Astrocyte (in vitro differentiated cells and primary cell): ENCODE results near the gene SLC10A2. TPM values are rescaled to one million over a fixed set of nuclear protein-coding genes. Genes with fewer than 3 reads are reported as not detected.
"Not testable (repeated sequence)": the region's sequence is repeated elsewhere in the genome, so short reads cannot be mapped to it uniquely, and the experiment has no call there.

Source experiments
- DNase-seq: peaks from one replicate; pipeline ENCODE4 v3.0.0-alpha.2; 2010; ENCODE audit warnings: low read depth
- FAIRE-seq: peaks from 2 replicates; lab custom pipeline; 2011; peaks lifted over from hg19 to GRCh38; lab: Jason Lieb, UNC
- H2AFZ ChIP-seq: 2 replicates; pipeline ENCODE4 v1.6.0; 2012; ENCODE audit warnings: low read depth, low read length, inconsistent platforms
- H3K27ac ChIP-seq: 2 replicates; pipeline ENCODE4 v1.5.1; 2011; ENCODE audit warnings: low read depth, low read length, inconsistent platforms
- H3K27me3 ChIP-seq: 2 replicates; pipeline ENCODE4 v1.6.0; 2011; ENCODE audit warnings: low read length, inconsistent platforms; ENCODE audit not compliant: insufficient read depth
- H3K36me3 ChIP-seq: 2 replicates; pipeline ENCODE4 v1.5.1; 2011; ENCODE audit warnings: low read length, inconsistent platforms; ENCODE audit not compliant: insufficient read depth
- H3K4me1 ChIP-seq: 2 replicates; pipeline ENCODE4 v1.5.1; 2011; ENCODE audit warnings: low read length, inconsistent platforms; ENCODE audit not compliant: insufficient read depth
- H3K4me2 ChIP-seq: 2 replicates; pipeline ENCODE4 v1.6.0; 2012; ENCODE audit warnings: low read length, inconsistent platforms
- H3K4me3 ChIP-seq: 2 replicates; pipeline ENCODE4 v1.5.1; 2011; ENCODE audit warnings: low read depth, mild to moderate bottlenecking, low read length, inconsistent platforms; ENCODE audit not compliant: insufficient read depth
- H3K79me2 ChIP-seq: 2 replicates; pipeline ENCODE4 v1.6.0; 2012; ENCODE audit warnings: mild to moderate bottlenecking, low read length, inconsistent platforms; ENCODE audit not compliant: insufficient read depth
- H3K9ac ChIP-seq: 2 replicates; pipeline ENCODE4 v1.6.0; 2012; ENCODE audit warnings: mild to moderate bottlenecking, low read length, inconsistent platforms
- H3K9me3 ChIP-seq: 2 replicates; pipeline ENCODE4 v1.5.1; 2012; ENCODE audit warnings: low read depth, mild to moderate bottlenecking, low read length, inconsistent platforms; ENCODE audit not compliant: insufficient read depth
- H4K20me1 ChIP-seq: 2 replicates; pipeline ENCODE4 v1.6.0; 2012; ENCODE audit warnings: low read length, inconsistent platforms; ENCODE audit not compliant: insufficient read depth
- H3K27ac Mint-ChIP-seq: one replicate; pipeline ENCODE4 v1.8.0; 2021; ENCODE audit warnings: mild to moderate bottlenecking, mixed read lengths; ENCODE audit not compliant: unreplicated experiment
- H3K27me3 Mint-ChIP-seq: one replicate; pipeline ENCODE4 v1.8.0; 2021; ENCODE audit warnings: low read depth, mixed read lengths; ENCODE audit not compliant: unreplicated experiment
- H3K36me3 Mint-ChIP-seq: one replicate; pipeline ENCODE4 v1.8.0; 2021; ENCODE audit warnings: low read depth, mixed read lengths; ENCODE audit not compliant: unreplicated experiment
- H3K4me1 Mint-ChIP-seq: one replicate; pipeline ENCODE4 v1.8.0; 2021; ENCODE audit warnings: low read depth, mixed read lengths; ENCODE audit not compliant: unreplicated experiment
- H3K4me3 Mint-ChIP-seq: one replicate; pipeline ENCODE4 v1.8.0; 2021; ENCODE audit warnings: mild to moderate bottlenecking, moderate library complexity, mixed read lengths; ENCODE audit not compliant: unreplicated experiment
- H3K9me3 Mint-ChIP-seq: one replicate; pipeline ENCODE4 v1.8.0; 2021; ENCODE audit warnings: mild to moderate bottlenecking, mixed read lengths; ENCODE audit not compliant: unreplicated experiment
- EZH2 ChIP-seq: IDR thresholded peaks from 2 replicates; pipeline ENCODE4 v1.6.1; 2012; ENCODE audit warnings: mild to moderate bottlenecking, low read length, inconsistent platforms; ENCODE audit not compliant: insufficient read depth
- total RNA-seq: library from RNA; stranded (reverse); gene quantifications from 2 replicates; pipeline ENCODE4 v1.2.1, GENCODE V29; 2021
- TF ChIP-seq, protein P1 (sequence below): IDR thresholded peaks from 2 replicates; pipeline ENCODE4 v1.5.1; 2011; ENCODE audit warnings: low read depth, mild to moderate bottlenecking, inconsistent platforms, low read length, moderate library complexity; ENCODE audit not compliant: insufficient read depth

The SLC10A2 gene
- total RNA-seq, 1 donor from 2014 or later: not detected

DNA sequence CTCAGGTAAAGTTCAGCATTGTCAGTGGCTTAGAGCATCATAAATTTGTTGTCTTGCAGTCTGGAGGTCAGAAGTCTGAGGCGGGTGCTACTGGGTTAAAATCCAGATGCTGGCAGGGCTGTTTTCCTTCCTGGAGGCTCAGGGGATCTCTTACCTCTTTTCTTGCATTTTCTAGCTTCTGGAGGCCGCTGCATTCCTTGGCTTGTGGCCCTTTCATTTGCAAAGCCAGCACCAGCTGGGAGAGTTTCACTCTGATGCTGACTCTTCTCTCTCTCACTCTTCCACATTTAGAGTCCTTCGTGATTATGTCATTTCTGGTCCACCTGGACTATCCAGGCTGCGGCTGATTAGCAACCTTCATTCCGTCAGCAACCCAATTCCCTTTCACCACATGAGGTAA is 38.1 kb upstream of the SLC10A2 start:
- Histone ChIP-seq H3K4me3 (no peak overlapping the region), H3K9me3 (peaks cover 11% of the 10 kb centered on the region), H3K4me1 (no peaks in the 10 kb centered on the region), H3K36me3 (no peaks in the 10 kb centered on the region), H4K20me1 (no peaks in the 10 kb centered on the region), H3K79me2 (no peaks in the 10 kb centered on the region), H3K9ac (no peak overlapping the region), H3K4me2 (no peak overlapping the region), H3K27ac (no peak overlapping the region), H2AFZ (no peak overlapping the region), H3K27me3 (no peaks in the 10 kb centered on the region)
- Mint-ChIP-seq H3K4me3 (no peak overlapping the region), H3K27me3 (peaks cover 2% of the 10 kb centered on the region), H3K4me1 (peaks cover 25% of the 10 kb centered on the region), H3K36me3 (no peaks in the 10 kb centered on the region), H3K9me3 (peaks cover 3% of the 10 kb centered on the region), H3K27ac (no peak overlapping the region)
- TF ChIP-seq, protein P1, sequence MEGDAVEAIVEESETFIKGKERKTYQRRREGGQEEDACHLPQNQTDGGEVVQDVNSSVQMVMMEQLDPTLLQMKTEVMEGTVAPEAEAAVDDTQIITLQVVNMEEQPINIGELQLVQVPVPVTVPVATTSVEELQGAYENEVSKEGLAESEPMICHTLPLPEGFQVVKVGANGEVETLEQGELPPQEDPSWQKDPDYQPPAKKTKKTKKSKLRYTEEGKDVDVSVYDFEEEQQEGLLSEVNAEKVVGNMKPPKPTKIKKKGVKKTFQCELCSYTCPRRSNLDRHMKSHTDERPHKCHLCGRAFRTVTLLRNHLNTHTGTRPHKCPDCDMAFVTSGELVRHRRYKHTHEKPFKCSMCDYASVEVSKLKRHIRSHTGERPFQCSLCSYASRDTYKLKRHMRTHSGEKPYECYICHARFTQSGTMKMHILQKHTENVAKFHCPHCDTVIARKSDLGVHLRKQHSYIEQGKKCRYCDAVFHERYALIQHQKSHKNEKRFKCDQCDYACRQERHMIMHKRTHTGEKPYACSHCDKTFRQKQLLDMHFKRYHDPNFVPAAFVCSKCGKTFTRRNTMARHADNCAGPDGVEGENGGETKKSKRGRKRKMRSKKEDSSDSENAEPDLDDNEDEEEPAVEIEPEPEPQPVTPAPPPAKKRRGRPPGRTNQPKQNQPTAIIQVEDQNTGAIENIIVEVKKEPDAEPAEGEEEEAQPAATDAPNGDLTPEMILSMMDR: no peak
- TF ChIP-seq EZH2: no peak
- no peak for DNase-seq
- FAIRE-seq: no peak

DNA sequence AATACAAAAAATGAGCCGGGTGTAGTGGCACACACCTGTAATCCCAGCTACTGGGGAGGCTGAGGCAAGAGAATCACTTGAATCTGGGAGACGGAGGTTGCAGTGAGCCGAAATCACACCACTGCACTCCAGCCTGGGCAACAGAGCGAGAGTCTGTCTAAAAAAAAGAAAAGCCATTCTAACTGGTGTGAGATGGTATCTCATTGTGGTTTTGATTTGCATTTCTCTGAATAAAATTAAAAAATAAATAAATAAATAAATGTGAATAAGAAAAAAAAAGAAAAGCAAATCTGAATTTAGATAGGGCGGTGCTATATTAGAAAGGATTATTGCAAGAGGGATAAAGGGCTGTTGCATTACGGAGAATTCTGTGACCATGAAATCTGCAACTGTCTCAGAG is 37.2 kb upstream of the SLC10A2 start:
- not testable (repeated sequence) for H3K4me1 ChIP-seq, H3K9me3 ChIP-seq, H3K79me2 ChIP-seq, H3K36me3 Mint-ChIP-seq, H3K4me2 ChIP-seq, H3K9me3 Mint-ChIP-seq, H3K9ac ChIP-seq, H2AFZ ChIP-seq, H3K4me3 Mint-ChIP-seq, H4K20me1 ChIP-seq, FAIRE-seq, DNase-seq, H3K27me3 ChIP-seq, H3K36me3 ChIP-seq, H3K4me3 ChIP-seq, H3K27ac ChIP-seq, H3K27ac Mint-ChIP-seq, H3K27me3 Mint-ChIP-seq
- H3K4me1 Mint-ChIP-seq: peaks cover 25% of the 10 kb centered on the region

DNA sequence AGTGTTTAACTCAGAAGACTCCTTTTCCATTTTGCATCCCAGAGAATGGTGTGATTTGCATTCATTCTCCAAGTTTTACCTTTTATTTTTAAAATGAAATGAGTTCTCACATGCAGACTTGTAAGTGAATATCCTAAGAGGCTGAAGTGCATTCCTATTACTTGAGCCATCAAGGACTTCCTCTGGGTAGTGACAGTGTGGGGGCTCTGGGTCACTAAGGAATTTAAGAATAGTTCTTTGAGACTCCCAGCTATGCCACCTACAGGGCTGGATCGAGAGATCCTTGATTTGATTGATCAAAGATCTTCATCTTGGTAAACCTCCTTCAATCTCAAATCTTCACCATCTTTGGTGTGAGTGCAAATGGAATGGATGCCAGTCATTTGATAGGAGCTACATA is 36.3 kb upstream of the SLC10A2 start:
- H3K27me3 Mint-ChIP-seq: no peaks in the 10 kb centered on the region
- no peak overlapping the region for H3K4me2 ChIP-seq
- no peaks in the 10 kb centered on the region for H4K20me1 ChIP-seq
- H3K27ac Mint-ChIP-seq: no peak overlapping the region
- H3K27me3 ChIP-seq: no peaks in the 10 kb centered on the region
- no peak overlapping the region for H3K9ac ChIP-seq
- peaks cover 25% of the 10 kb centered on the region for H3K4me1 Mint-ChIP-seq
- no peak overlapping the region for H3K4me3 Mint-ChIP-seq
- TF ChIP-seq, protein P1: no peak
- no peak for TF ChIP-seq EZH2
- H3K79me2 ChIP-seq: no peaks in the 10 kb centered on the region
- H3K27ac ChIP-seq: no peak overlapping the region
- no peak overlapping the region for H2AFZ ChIP-seq
- peaks cover 3% of the 10 kb centered on the region for H3K9me3 Mint-ChIP-seq
- no peaks in the 10 kb centered on the region for H3K36me3 ChIP-seq
- peaks cover 7% of the 10 kb centered on the region for H3K9me3 ChIP-seq
- no peak for FAIRE-seq
- DNase-seq: no peak
- H3K4me3 ChIP-seq: no peak overlapping the region
- no peaks in the 10 kb centered on the region for H3K36me3 Mint-ChIP-seq
- no peaks in the 10 kb centered on the region for H3K4me1 ChIP-seq
